GM19193 (cell line): ENCODE results near the gene MAPT.

Experiments used
- POLR2A ChIP-seq: IDR thresholded peaks from 4 replicates; pipeline ENCODE4 v1.6.1; 2011; ENCODE audit not compliant: insufficient read depth, insufficient read length; ENCODE audit errors: extremely low read depth

The MAPT gene

DNA sequence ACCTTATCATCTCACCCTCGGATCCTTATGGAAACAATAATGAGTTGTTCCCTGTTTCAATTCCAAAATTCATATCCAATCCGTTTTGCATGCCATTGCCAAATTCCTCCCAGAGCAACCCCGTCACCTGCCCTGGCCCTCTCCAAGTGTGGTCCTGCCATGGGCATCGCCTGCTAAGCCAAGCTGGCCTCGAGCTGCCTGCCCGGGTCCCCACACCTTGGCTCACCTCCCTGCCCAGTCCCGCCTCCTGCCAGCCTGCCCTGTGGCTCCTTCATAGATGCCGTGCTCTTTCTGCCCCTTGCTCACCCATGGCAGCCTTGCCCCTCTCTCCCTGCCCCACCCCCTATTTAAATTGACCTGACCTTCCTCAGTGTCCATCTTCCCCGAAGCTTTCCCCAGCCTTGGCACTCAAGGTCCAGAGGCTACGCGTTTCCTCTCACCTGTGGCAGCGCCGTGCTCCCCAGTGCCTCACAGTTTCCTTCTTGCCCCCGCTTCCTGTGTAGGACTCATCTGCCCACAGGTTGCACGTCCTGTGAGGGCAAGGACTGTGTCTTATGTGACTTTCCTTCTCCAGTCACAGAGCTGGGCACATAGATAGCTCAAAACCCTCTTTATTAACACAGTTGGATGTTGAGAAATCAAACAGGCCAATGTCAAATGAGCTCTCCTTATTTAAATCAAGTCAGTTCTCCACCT lies 12.7 kb downstream of the MAPT start:
- no peak for TF ChIP-seq POLR2A

- TF ChIP-seq POLR2A, result no peak
Observed at GRCh38 chr17:45907750-45908395, 13.5 kb downstream of the MAPT start.

DNA sequence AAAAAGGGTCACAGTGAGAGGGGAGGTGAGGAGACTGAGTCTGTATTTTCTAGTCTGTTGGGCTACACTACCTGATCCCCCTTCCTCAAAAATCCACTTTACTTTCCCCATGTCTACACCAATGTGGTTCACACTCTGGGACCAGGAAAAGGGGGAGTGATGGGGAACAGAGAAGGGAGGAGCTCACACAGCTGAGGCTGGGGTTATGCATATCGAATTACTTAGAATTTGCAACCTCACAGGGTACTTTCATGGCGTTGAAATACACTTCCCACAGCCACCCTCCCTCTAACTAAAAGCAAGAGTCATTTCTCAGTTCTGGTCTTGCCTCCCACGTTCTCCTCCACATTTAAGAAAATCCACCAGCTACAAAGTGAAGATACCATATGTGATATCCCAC lies 14.1 kb downstream of the MAPT start:
- no peak for TF ChIP-seq POLR2A

GRCh38 chr17:45908935-45909334 lies 14.6 kb downstream of the MAPT start:
- TF ChIP-seq POLR2A, result no peak

DNA sequence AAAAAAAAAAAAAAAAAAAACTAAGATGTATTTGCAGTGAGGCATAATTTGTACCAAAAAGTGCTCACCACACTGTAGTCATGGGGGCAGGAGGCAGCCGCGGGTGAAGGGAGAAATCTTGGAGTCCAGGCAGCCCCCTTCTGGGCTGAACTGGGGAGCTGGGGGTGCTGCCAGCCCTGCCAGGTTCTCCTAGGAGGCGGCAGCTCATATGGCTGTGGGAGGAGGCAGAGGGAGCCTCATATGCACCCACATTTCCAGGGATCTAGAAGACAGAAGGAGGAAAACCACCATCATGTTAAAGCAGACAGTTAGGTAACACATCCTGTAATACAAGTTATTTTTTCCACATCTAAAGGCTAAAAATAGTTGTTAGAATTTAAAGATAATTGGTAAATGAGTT lies 16.3 kb downstream of the MAPT start:
- TF ChIP-seq POLR2A, result no peak

DNA sequence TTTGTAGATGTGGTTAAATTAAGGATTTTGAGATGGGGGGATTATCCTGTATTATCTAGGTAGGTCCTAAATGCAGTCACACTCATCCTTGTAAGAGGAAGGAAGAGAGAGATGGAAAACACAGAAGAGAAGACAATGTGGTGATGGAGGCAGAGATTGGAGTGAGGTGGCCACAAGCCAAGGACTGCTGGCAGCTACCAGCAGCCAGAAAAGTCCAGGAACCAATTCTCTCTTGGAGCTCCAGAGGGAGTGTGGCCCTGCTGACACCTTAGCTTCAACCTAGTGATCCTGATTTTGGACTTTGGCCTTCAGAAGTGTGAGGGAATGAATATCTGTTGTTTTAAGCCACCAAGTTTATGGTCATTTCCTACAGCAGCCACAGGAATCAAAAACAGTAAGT lies 18.0 kb downstream of the MAPT start:
- no peak for TF ChIP-seq POLR2A

- TF ChIP-seq POLR2A, result no peak
Observed at GRCh38 chr17:45914047-45914717, 19.8 kb downstream of the MAPT start.

- TF ChIP-seq POLR2A, result no peak
Observed at GRCh38 chr17:45915263-45915662, 20.9 kb downstream of the MAPT start.

GRCh38 chr17:45917081-45917480 lies 22.7 kb downstream of the MAPT start:
- TF ChIP-seq POLR2A, result no peak

- no peak for TF ChIP-seq POLR2A
Observed at GRCh38 chr17:45918241-45918745, 23.9 kb downstream of the MAPT start.

GRCh38 chr17:45919136-45919535 lies 24.8 kb downstream of the MAPT start:
- no peak for TF ChIP-seq POLR2A

- TF ChIP-seq POLR2A, result no peak
Observed at GRCh38 chr17:45920083-45920482, 25.7 kb downstream of the MAPT start.

DNA sequence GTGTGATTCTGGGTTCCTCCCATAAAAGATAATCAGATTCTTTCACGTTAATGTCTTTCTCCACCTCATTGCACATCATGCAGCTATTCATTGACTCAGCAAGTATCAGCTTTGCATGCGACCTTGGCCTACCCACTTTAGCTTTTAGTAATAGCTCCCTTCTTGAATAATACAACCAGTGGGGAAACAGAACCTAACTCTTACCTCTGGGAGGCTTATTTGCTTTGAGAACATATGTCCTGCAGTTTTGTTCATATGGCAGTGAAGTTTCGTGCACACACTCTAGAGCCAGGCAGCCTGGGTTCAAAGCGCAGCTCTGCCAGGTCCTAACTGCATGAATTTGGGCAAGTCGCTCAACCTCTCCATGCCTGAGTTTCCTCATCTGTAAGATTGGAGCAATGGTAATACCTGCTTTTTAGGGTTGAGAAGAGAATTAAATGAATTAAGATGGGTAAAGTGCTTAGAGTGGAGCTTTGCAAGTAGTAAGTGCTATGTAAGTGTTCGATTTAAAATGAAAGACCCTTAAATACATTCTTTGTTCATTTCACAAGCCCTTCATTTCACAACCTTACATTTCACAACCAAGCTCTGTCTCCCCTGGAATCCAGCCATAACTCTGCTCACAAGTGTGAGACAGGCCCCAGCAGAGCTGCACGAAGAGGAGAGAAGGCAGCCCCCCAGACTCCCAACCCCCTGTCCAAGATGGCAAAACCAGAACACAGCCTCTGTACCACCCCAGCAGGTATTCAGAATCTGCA lies 29.3 kb downstream of the MAPT start:
- TF ChIP-seq POLR2A, result no peak

- no peak for TF ChIP-seq POLR2A
Observed at GRCh38 chr17:45924332-45924820, 30.0 kb downstream of the MAPT start.

DNA sequence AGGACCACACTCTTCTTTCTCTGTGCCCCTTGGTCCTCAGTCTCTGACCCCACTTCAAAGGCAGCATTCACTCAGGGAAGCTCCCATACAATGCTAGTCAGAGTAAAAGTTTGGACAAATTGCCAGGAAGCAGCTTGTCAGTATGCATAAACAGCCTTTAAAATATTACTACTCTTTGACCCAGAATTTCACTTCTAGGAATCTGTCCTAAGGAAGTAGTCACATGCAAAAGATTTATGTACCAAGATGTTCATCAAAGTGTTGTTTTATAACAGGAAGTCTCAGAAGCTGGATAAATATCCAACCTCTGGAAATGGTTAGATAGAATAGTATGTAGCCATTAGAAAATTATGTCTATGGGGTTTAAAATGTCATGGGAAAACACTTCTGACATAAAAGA lies 31.0 kb downstream of the MAPT start:
- no peak for TF ChIP-seq POLR2A
